ENCODE data around the gene VEZF1. TPM values are rescaled to one million over a fixed set of nuclear protein-coding genes. Genes with fewer than 3 reads are reported as not detected.
A peak's percentile ranks its signal among the peaks of the same experiment; 100 is the strongest.

VEZF1 gene
- total and polyA plus RNA-seq, 2 of the 8 experiments (the other 6 are each of a cell fraction or from before 2014, with no cell fraction given): 28.9 to 61.9 TPM

- TF ChIP-seq EP300 (IDR thresholded peaks at IDR 0.05; ENCODE audit: borderline replicate concordance in 1 of 2, low read depth in 2 of 2, low read length in 2 of 2) (0 out of 3 replicates have a peak, but pooled peaks of 1 of the 2 experiments have one; percentile 22), HDAC2 (IDR thresholded peaks at IDR 0.05; ENCODE audit: borderline replicate concordance in 1 of 2, low read depth in 2 of 2, low read length in 2 of 2) (peak in 1 of 2 experiments; percentile 37; a peak in 1 of 4 replicates), ATF2 (IDR thresholded peaks at IDR 0.05; ENCODE audit: low read length) (peak; percentile 59; the same call in 1 of the 2 replicates), SIN3A (conservative IDR thresholded peaks at IDR 0.05 in 1 of 2, IDR thresholded peaks at IDR 0.05 in 1 of 2; ENCODE audit: low read depth in 1 of 2, low read length in 2 of 2) (peak; percentile 17 to 76; a peak in 1 of 4 replicates)
Observed at GRCh38 chr17:57988301-57989250, 522 bp upstream of the VEZF1 start (continued).

All from H1 (cell line).